IPS DF 4.7 (cell line): Measurements from ENCODE around the gene TRPM2.

Source experiments
- DNase-seq: peaks from one replicate; pipeline ENCODE4 v3.0.0-alpha.2; 2013; ENCODE audit warnings: low spot score; ENCODE audit errors: extremely low read depth

Gene TRPM2

GRCh38 chr21:44480200-44481053, 127.0 kb downstream of the TRPM2 start:
- no peak for DNase-seq

GRCh38 chr21:44482581-44483287, 129.3 kb downstream of the TRPM2 start:
- no peak for DNase-seq

GRCh38 chr21:44483288-44484237, 130.1 kb downstream of the TRPM2 start:
- no peak for DNase-seq

- DNase-seq: no peak
These were observed 131.3 kb downstream of the TRPM2 start for GRCh38 chr21:44484498-44485253.

- DNase-seq: no peak
These were observed 131.9 kb downstream of the TRPM2 start for GRCh38 chr21:44485254-44485793.

GRCh38 chr21:44485796-44486195, 132.4 kb downstream of the TRPM2 start:
- DNase-seq: no peak

GRCh38 chr21:44486302-44486701, 132.9 kb downstream of the TRPM2 start:
- DNase-seq: no peak

GRCh38 chr21:44487831-44488230, 134.4 kb downstream of the TRPM2 start:
- no peak for DNase-seq

- DNase-seq: no peak
These were observed 136.5 kb downstream of the TRPM2 start for GRCh38 chr21:44489962-44490361.

- DNase-seq: no peak
These were observed 137.0 kb downstream of the TRPM2 start for GRCh38 chr21:44490405-44490804.

- DNase-seq: no peak
These were observed 137.4 kb downstream of the TRPM2 start for GRCh38 chr21:44490816-44491215.
